Measurements from ENCODE around the gene ST6GALNAC5. TPM values are rescaled to one million over a fixed set of nuclear protein-coding genes. Genes with fewer than 3 reads are reported as not detected.

Gene ST6GALNAC5
- polyA plus RNA-seq, 3 donors = 2.4 to 3.2 (median 3.2) TPM

DNA sequence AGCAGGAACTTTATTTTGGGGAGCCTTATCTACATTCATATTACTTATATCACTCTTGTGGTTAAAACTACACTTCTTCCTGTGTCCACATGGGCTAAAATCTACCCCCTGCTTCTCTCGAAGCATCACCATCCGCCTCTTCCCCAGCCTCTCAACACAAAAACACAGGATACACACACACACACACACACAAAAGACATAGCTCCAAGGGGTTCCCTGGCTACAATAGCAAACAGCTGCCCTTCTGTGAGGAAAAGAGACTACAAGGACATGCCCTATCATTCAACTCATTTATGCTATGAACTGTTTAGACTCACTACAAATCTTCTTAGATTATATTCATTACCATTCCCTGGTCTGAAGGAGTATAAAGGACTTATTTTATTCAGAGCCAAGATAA is 197.0 kb downstream of the ST6GALNAC5 start:
- no peak for DNase-seq (ENCODE audit: extremely low read depth in 1 of 11, low read depth in 9 of 11, low spot score in 4 of 11)

DNA sequence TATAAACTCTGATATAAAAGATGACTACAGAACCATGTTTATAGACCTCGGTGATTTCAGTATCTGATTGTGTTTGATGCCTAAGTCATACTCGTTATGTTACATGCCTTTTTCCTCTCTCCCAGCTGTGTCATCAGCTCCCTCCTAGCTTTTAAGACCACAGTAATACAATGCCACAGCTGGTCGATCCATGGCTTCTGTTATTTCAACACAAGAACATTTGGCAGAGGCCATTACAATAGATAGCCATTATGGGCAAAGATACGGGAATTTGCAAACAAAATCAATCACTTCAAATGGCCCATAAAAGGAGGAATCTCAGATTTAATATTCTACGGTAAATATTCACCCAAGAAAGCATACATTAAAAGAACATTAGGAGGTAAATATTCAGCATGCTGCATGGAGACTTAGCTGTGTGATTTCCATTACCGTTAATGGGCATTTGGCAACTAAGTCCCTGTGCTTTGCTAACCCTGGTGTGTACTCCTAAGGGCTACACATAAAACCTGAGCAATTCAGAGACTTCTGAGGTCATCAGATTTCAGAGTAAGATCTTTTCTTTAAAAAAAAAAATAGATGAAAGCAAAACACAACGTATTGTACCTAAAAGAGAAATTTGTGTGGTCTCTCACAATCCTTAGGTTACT is 198.5 kb downstream of the ST6GALNAC5 start:
- no peak for DNase-seq (ENCODE audit: extremely low read depth in 1 of 11, low read depth in 9 of 11, low spot score in 4 of 11)

DNA sequence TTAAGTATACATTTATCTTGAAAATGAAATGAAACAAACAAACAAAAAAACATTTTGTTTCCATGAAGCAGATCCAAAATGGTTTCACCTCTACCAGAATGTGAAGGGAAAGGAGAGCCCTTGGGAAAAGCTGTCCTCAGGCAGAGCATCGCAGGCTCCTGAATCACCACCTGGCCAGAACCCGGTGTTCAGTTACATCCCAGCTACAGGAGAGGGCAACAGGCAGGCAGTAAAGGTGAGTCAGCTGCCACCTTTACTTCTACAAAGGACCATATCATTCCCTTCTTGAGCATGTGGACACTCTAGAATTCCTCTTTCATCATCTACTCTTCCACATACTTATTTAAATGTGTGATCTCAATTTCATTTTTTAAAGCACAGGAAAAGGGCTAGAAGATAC is 200.7 kb downstream of the ST6GALNAC5 start:
- no peak for DNase-seq (ENCODE audit: extremely low read depth in 1 of 11, low read depth in 9 of 11, low spot score in 4 of 11)

DNA sequence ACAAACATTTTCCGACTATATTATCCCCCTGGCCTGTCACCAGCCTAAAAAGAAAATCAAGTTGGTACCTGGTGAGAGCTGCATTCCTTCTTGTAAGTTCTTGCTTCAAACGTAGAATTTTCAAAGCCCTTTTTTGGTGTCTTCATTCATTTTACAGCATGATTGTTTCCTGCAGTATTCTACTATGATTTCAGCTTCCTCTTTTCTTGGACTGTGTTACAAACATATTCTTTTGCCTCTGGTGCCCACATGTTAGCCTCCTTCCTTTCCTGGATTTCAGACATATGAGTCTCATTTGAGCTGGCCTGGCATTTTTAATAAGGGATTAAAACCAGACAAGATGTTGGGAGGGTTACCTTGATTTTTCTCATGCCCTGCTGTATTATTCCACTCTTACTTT is 209.5 kb downstream of the ST6GALNAC5 start:
- DNase-seq (ENCODE audit: extremely low read depth in 1 of 11, low read depth in 9 of 11, low spot score in 4 of 11) = no peak

DNA sequence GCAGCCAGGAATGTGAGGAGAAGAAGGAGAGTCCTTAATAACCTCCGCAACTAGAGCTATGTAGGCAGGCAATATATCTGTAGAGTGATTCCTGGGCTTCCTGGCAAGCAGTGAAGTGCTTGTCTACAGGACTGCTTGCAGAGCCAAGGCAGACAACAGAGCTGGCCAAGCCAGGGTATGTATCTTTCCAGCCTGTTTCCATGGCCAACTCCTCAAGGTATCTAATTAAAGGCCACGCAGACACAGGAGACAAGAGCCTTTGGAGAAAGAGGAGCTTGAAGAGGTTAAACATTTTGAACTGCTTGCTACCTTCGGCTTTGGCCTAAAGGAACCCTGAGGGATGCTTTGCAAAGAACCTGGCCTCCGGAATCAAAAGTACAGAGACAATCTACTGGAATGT is 214.6 kb downstream of the ST6GALNAC5 start:
- DNase-seq (ENCODE audit: extremely low read depth in 1 of 11, low read depth in 9 of 11, low spot score in 4 of 11) = no peak

DNA sequence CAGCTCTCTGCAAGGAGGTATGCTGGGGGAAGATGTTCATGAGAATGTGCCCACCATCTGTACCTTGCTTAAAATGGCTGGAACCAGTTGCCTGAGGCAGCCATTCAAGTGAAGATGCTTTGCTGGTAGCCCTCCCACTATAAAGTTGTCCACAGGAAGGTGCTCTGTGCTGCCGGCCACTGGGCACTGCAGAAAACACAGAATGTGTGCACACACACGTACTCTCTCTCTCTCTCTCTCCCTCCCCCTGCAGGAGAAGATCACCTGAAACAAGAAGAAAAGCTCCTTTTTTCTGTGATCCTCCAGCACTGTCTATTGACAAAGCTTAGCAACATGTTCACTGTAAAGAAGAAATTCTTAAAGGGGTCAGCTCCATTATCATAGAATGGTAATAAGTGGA is 217.2 kb downstream of the ST6GALNAC5 start:
- no peak for DNase-seq (ENCODE audit: extremely low read depth in 1 of 11, low read depth in 9 of 11, low spot score in 4 of 11)

DNA sequence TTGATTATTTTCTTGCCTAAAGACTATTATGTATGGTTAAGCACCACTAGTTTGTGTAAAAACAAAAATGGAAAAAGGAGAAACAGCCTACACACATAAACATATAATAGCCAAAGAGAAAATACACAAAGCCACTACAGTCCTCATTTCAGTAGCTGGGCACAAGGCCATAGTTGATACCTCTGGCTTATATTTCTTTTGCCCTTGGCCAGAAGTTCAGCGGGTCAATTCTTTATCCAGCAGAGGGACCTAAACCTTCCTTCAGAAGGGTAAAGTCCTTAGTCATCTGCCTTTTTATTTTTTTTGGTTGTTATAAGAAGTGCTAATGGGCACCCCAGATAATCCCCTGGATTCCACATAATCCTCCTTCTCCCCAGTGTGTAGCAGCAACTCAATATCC is 217.8 kb downstream of the ST6GALNAC5 start:
- no peak for DNase-seq (ENCODE audit: extremely low read depth in 1 of 11, low read depth in 9 of 11, low spot score in 4 of 11)

DNA sequence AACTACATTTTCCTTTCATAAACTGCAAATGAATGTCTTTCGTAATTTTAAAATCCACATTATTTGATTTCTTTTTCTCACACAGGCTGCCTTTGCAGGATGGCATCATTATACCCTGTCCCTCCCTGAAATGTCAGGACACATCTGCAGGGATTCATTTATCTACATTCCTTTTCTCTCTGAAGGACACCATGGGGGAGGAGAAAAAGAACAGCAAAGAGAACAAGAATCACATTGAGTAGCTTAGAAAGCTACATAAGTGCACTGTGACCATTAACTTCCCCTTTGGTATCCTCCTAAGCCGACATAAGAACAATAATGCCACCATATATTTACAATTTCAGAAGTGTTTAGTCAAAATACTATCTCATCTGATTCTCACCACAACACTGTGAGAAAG is 222.5 kb downstream of the ST6GALNAC5 start:
- no peak for DNase-seq (ENCODE audit: extremely low read depth in 1 of 11, low read depth in 9 of 11, low spot score in 4 of 11)

DNA sequence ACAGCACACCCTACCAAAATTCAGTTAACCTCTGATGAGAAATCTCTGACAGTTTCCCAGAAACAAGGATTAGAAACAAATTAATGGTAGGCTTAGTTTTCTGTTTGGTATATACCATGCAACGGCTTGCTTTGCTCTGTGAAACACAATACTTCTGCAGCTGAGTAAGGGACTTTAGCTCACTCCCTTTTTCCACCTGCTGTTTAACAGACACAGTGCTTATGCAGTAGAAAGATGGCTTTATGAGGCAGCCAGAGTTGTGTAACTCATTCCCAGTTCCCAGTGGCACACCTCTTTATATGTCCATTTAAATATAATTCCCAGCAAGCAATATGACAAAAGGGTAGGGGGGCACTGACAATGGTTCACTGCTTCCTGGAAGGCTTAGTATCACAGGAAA is 228.0 kb downstream of the ST6GALNAC5 start:
- peak in 4 of 11 donors; percentile 0 to 8 (median 6) for DNase-seq (ENCODE audit: extremely low read depth in 1 of 11, low read depth in 9 of 11, low spot score in 4 of 11)

DNA sequence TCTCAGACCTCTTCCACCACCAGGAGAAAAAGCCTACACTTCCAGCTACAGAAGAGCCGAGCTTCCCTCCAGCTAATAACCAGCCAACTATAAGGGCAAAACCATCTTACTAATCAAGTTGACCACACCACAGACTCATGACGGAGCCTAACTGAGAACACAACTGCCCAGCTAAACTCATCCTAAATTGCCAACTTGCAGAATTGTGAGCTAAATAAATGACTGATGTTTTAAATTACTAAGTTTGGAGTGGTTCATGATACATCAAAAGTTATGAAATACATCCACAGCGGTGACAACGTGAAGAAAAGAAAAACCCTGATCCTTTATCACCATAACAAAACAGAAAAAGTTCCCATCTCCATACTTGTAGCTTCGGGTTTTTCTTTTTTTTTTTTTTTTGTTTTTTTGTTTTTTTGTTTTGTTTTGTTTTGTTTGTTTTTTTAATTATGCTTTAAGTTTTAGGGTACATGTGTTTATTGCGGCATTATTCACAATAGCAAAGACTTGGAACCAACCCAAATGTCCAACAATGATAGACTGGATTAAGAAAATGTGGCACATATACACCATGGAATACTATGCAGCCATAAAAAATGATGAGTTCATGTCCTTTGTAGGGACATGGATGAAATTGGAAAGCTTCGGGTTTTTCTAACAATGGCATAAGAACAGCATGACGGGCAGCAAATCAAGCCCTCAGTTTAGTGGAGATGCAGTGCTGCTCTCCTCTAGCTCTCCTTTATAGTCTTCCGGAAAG is 229.4 kb downstream of the ST6GALNAC5 start:
- no peak for DNase-seq (ENCODE audit: extremely low read depth in 1 of 11, low read depth in 9 of 11, low spot score in 4 of 11)

DNA sequence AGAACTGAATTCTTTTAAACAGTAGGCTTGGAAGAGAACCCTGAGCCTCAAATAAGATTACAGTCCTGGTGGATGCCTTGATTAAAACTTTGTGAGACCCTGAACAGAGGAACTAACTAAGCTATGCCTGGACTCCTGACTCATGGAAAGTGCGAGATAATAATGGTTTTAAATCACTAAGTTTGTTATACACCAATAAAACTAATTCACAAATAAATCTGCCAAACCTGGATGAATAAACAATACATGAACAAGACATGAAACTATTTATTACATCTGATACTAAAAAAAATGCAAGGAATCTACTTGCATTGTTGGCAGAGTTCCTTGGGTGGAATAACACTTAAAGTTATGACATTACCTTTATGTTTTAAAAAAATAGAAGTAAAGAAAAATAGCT is 233.6 kb downstream of the ST6GALNAC5 start:
- DNase-seq (ENCODE audit: extremely low read depth in 1 of 11, low read depth in 9 of 11, low spot score in 4 of 11) = no peak

DNA sequence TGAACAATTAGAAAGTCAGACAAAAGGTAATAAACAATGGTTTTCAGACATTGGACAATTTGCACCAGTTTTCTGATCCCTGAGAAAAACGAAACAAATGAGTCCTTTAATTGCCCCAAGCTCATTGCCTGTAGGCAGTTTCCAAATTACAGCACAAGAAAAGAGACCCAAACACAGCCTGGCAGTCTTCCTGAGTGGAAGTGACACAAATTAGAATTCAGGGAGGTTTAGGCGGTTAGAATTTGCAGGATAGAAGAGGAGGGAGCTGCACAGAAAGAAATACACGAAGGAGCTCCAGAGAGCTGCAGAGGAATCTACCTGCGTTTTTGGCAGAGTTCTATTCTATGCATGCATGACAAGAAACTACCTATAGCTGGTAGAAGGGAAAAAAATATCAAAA is 236.2 kb downstream of the ST6GALNAC5 start:
- DNase-seq (ENCODE audit: extremely low read depth in 1 of 11, low read depth in 9 of 11, low spot score in 4 of 11) = no peak

DNA sequence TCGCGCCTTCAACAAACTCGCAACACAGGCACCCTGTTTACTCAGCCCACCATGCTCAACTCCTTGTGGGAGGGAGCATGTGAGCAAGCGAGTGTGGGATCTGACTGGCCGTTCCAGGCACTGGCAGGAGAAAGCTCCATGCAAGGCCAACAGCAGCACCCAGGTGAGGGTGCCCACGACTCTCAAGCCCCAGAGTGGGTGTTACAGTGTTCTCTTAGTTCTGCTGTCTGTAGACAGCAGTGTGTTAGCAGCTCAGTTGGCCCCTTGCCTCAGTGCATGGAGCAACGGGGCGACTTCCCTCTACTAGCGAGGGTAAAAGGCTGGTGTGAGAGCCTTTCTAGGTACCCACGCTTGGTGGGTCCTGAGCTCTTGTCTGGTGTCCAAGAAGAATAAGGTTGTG is 237.4 kb downstream of the ST6GALNAC5 start:
- no peak for DNase-seq (ENCODE audit: extremely low read depth in 1 of 11, low read depth in 9 of 11, low spot score in 4 of 11)

Measured in renal cortex interstitium (tissue), 11 donors.